Measurements from ENCODE around the gene UGT3A2.

DNA sequence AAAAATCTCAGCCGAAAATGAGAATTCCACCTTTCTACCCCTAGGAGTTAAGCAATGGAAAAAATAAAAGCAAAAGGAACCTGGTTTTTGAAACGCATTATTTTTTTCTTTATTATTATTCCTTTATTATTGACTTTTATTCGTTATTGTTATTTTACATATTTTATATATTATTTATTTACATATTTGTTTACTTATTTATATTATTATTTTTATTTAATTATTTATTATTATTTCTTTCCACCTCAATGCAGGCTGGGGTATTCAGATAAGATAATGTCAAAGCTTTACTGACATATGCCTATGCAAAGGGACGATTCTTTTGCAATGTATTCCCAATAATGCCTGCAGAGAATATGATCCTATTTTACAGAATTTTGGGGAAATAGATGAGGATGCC, 16.7 kb downstream of the UGT3A2 start:
- no peak for TF ChIP-seq EZH2 (IDR thresholded peaks at IDR 0.05; ENCODE audit: insufficient read depth, poor library complexity, severe bottlenecking)
- no peak for TF ChIP-seq EZH2phosphoT487 (IDR thresholded peaks at IDR 0.05; ENCODE audit: insufficient read depth, low read depth)

Data from GM23248 (cell line).